Measurements from ENCODE around the gene ST3GAL5.

ST3GAL5 gene

GRCh38 chr2:85917887-85918795 is 29.4 kb upstream of the ST3GAL5 start:
- DNase-seq: no peak

- DNase-seq: no peak
Measured at GRCh38 chr2:85915606-85916303, 27.0 kb upstream of the ST3GAL5 start.

- DNase-seq: no peak
Measured at GRCh38 chr2:85914922-85915321, 26.1 kb upstream of the ST3GAL5 start.

GRCh38 chr2:85913884-85914881 is 25.4 kb upstream of the ST3GAL5 start:
- peak; percentile 76 to 91 (median 89) for DNase-seq

- peak; percentile 89 to 91 (median 90) for DNase-seq
Measured at GRCh38 chr2:85911814-85912692, 23.3 kb upstream of the ST3GAL5 start.

- no peak for DNase-seq
Measured at GRCh38 chr2:85911097-85911496, 22.3 kb upstream of the ST3GAL5 start.

- DNase-seq: no peak
Measured at GRCh38 chr2:85909005-85909404, 20.2 kb upstream of the ST3GAL5 start.

GRCh38 chr2:85908506-85908905 is 19.7 kb upstream of the ST3GAL5 start:
- no peak for DNase-seq

- DNase-seq: no peak
Measured at GRCh38 chr2:85907671-85908157, 18.9 kb upstream of the ST3GAL5 start.

GRCh38 chr2:85906748-85907147 is 18.0 kb upstream of the ST3GAL5 start:
- DNase-seq: no peak

- no peak for DNase-seq
Measured at GRCh38 chr2:85905891-85906290, 17.1 kb upstream of the ST3GAL5 start.

GRCh38 chr2:85905187-85905666 is 16.4 kb upstream of the ST3GAL5 start:
- DNase-seq: peak; percentile 80 to 91 (median 89)

GRCh38 chr2:85903849-85904248 is 15.1 kb upstream of the ST3GAL5 start:
- no peak for DNase-seq

- no peak for DNase-seq
Measured at GRCh38 chr2:85902496-85902895, 13.7 kb upstream of the ST3GAL5 start.

GRCh38 chr2:85901155-85901554 is 12.4 kb upstream of the ST3GAL5 start:
- peak in 2 of 3 donors; percentile 60 to 61 for DNase-seq

- no peak for DNase-seq
Measured at GRCh38 chr2:85900366-85900765, 11.6 kb upstream of the ST3GAL5 start.

- no peak for DNase-seq
Measured at GRCh38 chr2:85899849-85900248, 11.1 kb upstream of the ST3GAL5 start.

- no peak for DNase-seq
Measured at GRCh38 chr2:85899284-85899683, 10.5 kb upstream of the ST3GAL5 start.

- no peak for DNase-seq
Measured at GRCh38 chr2:85898881-85899280, 10.1 kb upstream of the ST3GAL5 start.

- peak; percentile 74 to 81 (median 75) for DNase-seq
Measured at GRCh38 chr2:85894554-85895278, 5.9 kb upstream of the ST3GAL5 start.
